ENCODE measurements around the gene SHB. TPM values are rescaled to one million over a fixed set of nuclear protein-coding genes. Genes with fewer than 3 reads are reported as not detected.

SHB gene
- total and polyA plus RNA-seq, 2 of the 8 experiments (the other 6 are each of a cell fraction or from before 2014, with no cell fraction given), result 4.1 to 12.6 TPM

GRCh38 chr9:37927601-37928551 lies 141.2 kb downstream of the SHB start (continued):
- TF ChIP-seq EZH2 (IDR thresholded peaks at IDR 0.05; ENCODE audit: low read depth, low read length, severe bottlenecking) (no peak), RNF2 (IDR thresholded peaks at IDR 0.05; ENCODE audit: borderline replicate concordance, low read depth, low read length, missing control alignments, poor library complexity, severe bottlenecking) (no peak), RBBP5 (IDR thresholded peaks at IDR 0.05; ENCODE audit: borderline replicate concordance, low read depth, low read length) (no peak), CBX8 (IDR thresholded peaks at IDR 0.05; ENCODE audit: borderline replicate concordance, low read depth, low read length) (no peak), SIRT6 (IDR thresholded peaks at IDR 0.05; ENCODE audit: low read length) (no peak), MAX (IDR thresholded peaks at IDR 0.05) (no peak)
